CD8-positive, alpha-beta memory T cell (primary cell): ENCODE data around the gene SLC2A5. TPM values are rescaled to one million over a fixed set of nuclear protein-coding genes. Genes with fewer than 3 reads are reported as not detected.
"Not testable (repeated sequence)": the region's sequence is repeated elsewhere in the genome, so short reads cannot be mapped to it uniquely, and the experiment has no call there.

ENCODE experiments used
- CTCF ChIA-PET: fragments of 350-600 bp; sonication (Branson Sonifier 250); formaldehyde crosslinking; loops from one replicate; lab custom pipeline; 2021; ENCODE audit warnings: antibody characterized with exemption; lab: Charles Lee
- POLR2A ChIA-PET: fragments of 350-600 bp; sonication (Branson Sonifier 250); formaldehyde crosslinking; loops from one replicate; lab custom pipeline; 2021; ENCODE audit warnings: antibody characterized with exemption; lab: Charles Lee
- DNase-seq, 5 donors: peaks; one replicate each; pipeline versions ENCODE4 v3.0.0 to v3.0.0-alpha.2; 2020 to 2022; ENCODE audit warnings: mixed read lengths in 1 of 5
- H3K27ac ChIP-seq: one replicate; pipeline ENCODE4 v1.7.0; 2013; ENCODE audit warnings: low read depth, mild to moderate bottlenecking, low read length, moderate library complexity
- H3K27me3 ChIP-seq: 2 replicates; pipeline ENCODE4 v1.7.0; 2013; ENCODE audit warnings: low read length, mild to moderate bottlenecking; ENCODE audit not compliant: insufficient read depth, poor library complexity, severe bottlenecking
- H3K36me3 ChIP-seq: 2 replicates; pipeline ENCODE4 v1.7.0; 2013; ENCODE audit warnings: mild to moderate bottlenecking, low read length, moderate library complexity; ENCODE audit not compliant: insufficient read depth
- H3K4me1 ChIP-seq: 2 replicates; pipeline ENCODE4 v1.7.0; 2013; ENCODE audit warnings: mild to moderate bottlenecking, low read length, moderate library complexity; ENCODE audit not compliant: insufficient read depth
- H3K4me3 ChIP-seq: 2 replicates; pipeline ENCODE4 v1.7.0; 2013; ENCODE audit warnings: mild to moderate bottlenecking, low read length
- H3K9me3 ChIP-seq: 2 replicates; pipeline ENCODE4 v1.7.0; 2013; ENCODE audit warnings: mild to moderate bottlenecking, low read length
- H3K27ac Mint-ChIP-seq, 8 donors: one replicate each; pipeline ENCODE4 v1.8.0; 2020 to 2021; ENCODE audit warnings: mixed read lengths in 8 of 8, mild to moderate bottlenecking in 6 of 8, inconsistent platforms in 3 of 8, moderate library complexity in 3 of 8
- H3K27me3 Mint-ChIP-seq, 2 donors: one replicate each; pipeline ENCODE4 v1.8.0; 2020 to 2021; ENCODE audit warnings: mixed read lengths in 2 of 2, mild to moderate bottlenecking in 1 of 2, moderate library complexity in 1 of 2
- H3K36me3 Mint-ChIP-seq, 3 donors: one replicate each; pipeline ENCODE4 v1.8.0; 2020 to 2021; ENCODE audit warnings: mixed read lengths in 3 of 3, inconsistent platforms in 1 of 3, mild to moderate bottlenecking in 1 of 3
- H3K4me1 Mint-ChIP-seq, 3 donors: one replicate each; pipeline ENCODE4 v1.8.0; 2020 to 2021; ENCODE audit warnings: mixed read lengths in 3 of 3, inconsistent platforms in 1 of 3, mild to moderate bottlenecking in 1 of 3
- H3K4me3 Mint-ChIP-seq, 7 donors: one replicate each; pipeline ENCODE4 v1.8.0; 2020 to 2021; ENCODE audit warnings: mixed read lengths in 7 of 7, mild to moderate bottlenecking in 6 of 7, moderate library complexity in 4 of 7, inconsistent platforms in 2 of 7
- H3K9me3 Mint-ChIP-seq, 5 donors: one replicate each; pipeline ENCODE4 v1.8.0; 2020 to 2022; ENCODE audit warnings: mixed read lengths in 5 of 5, mild to moderate bottlenecking in 3 of 5, moderate library complexity in 2 of 5, inconsistent platforms in 1 of 5
- polyA plus RNA-seq: library from polyadenylated mRNA; unstranded; fragments of 300-500 nt; fragmentation: Illumina TruSeq; gene quantifications from one replicate; pipeline ENCODE4 v1.2.3, GENCODE V29; 2021
- total RNA-seq, 2 experiments: library from RNA; stranded (reverse); gene quantifications; one replicate each; pipeline ENCODE4 v1.2.3, GENCODE V29; 2021

SLC2A5 gene
- total and polyA plus RNA-seq, 3 experiments from 2014 or later = not detected

DNA sequence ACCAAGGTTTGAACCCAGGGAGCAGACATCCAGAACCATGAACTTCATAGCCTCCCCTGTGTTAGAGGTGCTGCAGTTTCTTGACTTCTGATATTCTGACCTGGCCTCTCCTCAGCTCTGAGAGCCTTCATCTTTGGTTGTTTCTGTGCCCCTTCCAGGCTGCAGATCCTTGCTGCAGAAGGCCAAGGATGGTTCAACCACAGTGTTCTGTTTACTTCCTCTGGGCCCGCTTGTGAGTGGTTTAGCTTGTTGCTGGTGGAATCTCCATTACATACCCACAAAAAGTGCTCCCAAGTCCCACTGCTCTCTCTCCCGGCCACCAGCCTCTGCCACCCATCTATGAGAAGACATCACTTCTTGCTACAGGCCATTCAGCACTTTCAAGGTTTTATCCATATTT, 34.2 kb downstream of the SLC2A5 start:
- H3K27ac Mint-ChIP-seq = no peak overlapping the region
- peaks cover 13 to 21% of the 10 kb centered on the region in 2 donors for H3K27me3 Mint-ChIP-seq
- ChIA-PET POLR2A (no interaction called here), CTCF (no interaction called here)
- Histone ChIP-seq H3K4me3 (no peak overlapping the region), H3K36me3 (no peaks in the 10 kb centered on the region), H3K27ac (no peak overlapping the region), H3K27me3 (no peaks in the 10 kb centered on the region), H3K4me1 (no peaks in the 10 kb centered on the region), H3K9me3 (no peaks in the 10 kb centered on the region)
- H3K36me3 Mint-ChIP-seq = peaks cover 0 to 20% (median 2%) of the 10 kb centered on the region in 3 donors
- no peak overlapping the region for H3K4me3 Mint-ChIP-seq
- H3K4me1 Mint-ChIP-seq = no peaks in the 10 kb centered on the region
- DNase-seq = no peak
- peaks cover 10 to 16% (median 14%) of the 10 kb centered on the region in 5 donors for H3K9me3 Mint-ChIP-seq

DNA sequence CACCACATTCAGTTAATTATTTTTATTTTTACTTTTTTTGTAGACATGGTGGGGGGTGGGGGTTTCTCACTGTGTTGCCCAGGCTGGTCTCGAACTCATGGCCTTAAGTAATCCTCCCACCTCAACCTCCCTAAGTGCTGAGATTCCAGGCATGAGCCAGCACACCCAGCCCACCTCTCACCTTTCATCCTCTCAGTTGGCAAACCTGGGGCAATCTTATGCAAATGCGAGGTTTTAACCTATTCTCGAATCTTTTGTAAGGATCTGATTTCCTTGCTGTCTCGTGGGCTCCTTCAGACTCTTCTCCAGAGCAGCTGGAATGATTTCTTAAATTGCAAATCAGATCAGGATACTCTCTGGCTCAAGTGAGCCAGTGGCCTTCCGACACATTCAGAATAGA, 36.1 kb downstream of the SLC2A5 start:
- POLR2A ChIA-PET = no interaction called here
- Histone ChIP-seq H3K36me3 (no peaks in the 10 kb centered on the region), H3K27ac (no peak overlapping the region), H3K4me3 (no peak overlapping the region), H3K9me3 (no peaks in the 10 kb centered on the region), H3K4me1 (no peaks in the 10 kb centered on the region), H3K27me3 (no peaks in the 10 kb centered on the region)
- Mint-ChIP-seq H3K4me3 (no peak overlapping the region), H3K27ac (no peak overlapping the region), H3K9me3 (peaks cover 10 to 16% (median 14%) of the 10 kb centered on the region in 5 donors), H3K27me3 (peaks cover 15 to 24% of the 10 kb centered on the region in 2 donors), H3K4me1 (no peaks in the 10 kb centered on the region), H3K36me3 (peaks cover 0 to 20% (median 2%) of the 10 kb centered on the region in 3 donors)
- no peak for DNase-seq
- CTCF ChIA-PET = no interaction called here

DNA sequence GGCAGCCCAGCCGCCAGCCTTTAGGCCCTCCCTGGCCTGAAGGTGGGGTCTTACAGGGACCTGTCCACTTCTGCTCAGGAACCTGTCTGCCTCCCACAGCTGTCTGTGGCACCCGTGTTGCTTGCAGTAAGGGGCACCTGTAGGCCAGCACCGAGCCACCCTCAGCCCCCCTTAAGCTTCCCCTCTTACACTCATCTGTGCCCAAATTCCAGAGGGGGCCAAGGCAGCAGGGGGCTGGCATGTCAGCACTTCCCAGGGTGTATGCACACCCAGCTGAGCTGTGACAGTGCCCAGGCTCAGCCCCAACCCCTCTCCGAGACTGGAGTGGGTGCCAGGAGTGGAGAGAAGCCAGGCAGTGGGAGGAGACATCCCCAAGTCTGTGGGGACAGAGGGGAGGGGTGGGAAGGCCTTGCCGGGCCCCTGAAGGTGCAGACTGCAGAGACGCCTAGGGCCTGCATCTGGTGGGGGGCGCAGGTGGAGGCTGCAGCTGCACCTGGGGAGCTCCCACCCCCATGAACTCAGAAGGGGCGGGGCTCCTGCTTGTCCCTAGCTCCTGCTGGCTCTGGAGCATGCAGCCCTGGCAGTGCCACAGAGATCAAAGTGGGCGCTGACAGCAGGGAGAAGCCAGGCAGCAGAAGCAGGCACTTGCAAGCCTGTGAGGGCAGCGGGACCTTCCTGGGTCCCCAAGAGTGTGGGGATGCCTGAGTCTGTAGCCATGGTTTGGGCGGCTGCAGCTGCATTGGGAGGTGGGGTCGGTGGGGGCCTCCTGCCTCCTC, 37.8 kb downstream of the SLC2A5 start:
- peaks cover 10 to 16% (median 14%) of the 10 kb centered on the region in 5 donors for H3K9me3 Mint-ChIP-seq
- ChIA-PET POLR2A (no interaction called here), CTCF (interaction anchor here (1.3 kb wide), 1 partner anchor 79 kb away, joined by 3 read pairs; no protein-coding TSS in a partner anchor)
- peaks cover 17 to 24% of the 10 kb centered on the region in 2 donors for H3K27me3 Mint-ChIP-seq
- Histone ChIP-seq H3K9me3 (no peaks in the 10 kb centered on the region), H3K27ac (no peak overlapping the region), H3K27me3 (no peaks in the 10 kb centered on the region), H3K4me3 (no peak overlapping the region), H3K4me1 (no peaks in the 10 kb centered on the region), H3K36me3 (no peaks in the 10 kb centered on the region)
- H3K4me1 Mint-ChIP-seq = no peaks in the 10 kb centered on the region
- H3K36me3 Mint-ChIP-seq = peaks cover 0 to 20% (median 2%) of the 10 kb centered on the region in 3 donors
- DNase-seq = no peak
- no peak overlapping the region for H3K4me3 Mint-ChIP-seq
- H3K27ac Mint-ChIP-seq = no peak overlapping the region

DNA sequence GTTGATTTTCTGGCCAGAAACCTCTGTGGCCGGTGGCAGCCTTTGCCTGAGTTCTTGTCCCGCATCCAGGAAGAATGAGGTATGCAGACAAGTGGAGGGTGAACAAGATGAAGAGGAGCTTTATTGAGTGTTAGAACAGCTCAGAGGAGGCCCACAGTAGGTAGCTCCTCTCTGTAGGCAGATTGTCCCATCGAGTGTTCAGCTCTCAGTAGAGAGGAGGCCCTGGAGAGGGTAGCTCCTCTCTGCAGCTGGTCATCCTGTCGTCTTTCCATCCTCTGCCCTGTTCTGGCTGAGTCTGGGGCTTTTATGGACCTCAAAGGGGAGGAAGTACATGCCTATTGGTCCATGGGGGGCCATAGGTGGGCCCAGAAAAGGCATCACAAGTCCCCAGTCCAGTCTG, 38.4 kb downstream of the SLC2A5 start:
- H3K4me1 ChIP-seq, H3K27ac ChIP-seq, POLR2A ChIA-PET, H3K27ac Mint-ChIP-seq, H3K4me1 Mint-ChIP-seq, H3K27me3 ChIP-seq, H3K36me3 ChIP-seq, DNase-seq, H3K9me3 ChIP-seq, H3K4me3 ChIP-seq, H3K4me3 Mint-ChIP-seq: not testable (repeated sequence)
- Mint-ChIP-seq H3K9me3 (peaks cover 10 to 16% (median 14%) of the 10 kb centered on the region in 5 donors), H3K36me3 (peaks cover 0 to 19% (median 2%) of the 10 kb centered on the region in 3 donors), H3K27me3 (peaks cover 17 to 29% of the 10 kb centered on the region in 2 donors)
- CTCF ChIA-PET = interaction anchor here (1.3 kb wide), 1 partner anchor 79 kb away, joined by 3 read pairs; no protein-coding TSS in a partner anchor

DNA sequence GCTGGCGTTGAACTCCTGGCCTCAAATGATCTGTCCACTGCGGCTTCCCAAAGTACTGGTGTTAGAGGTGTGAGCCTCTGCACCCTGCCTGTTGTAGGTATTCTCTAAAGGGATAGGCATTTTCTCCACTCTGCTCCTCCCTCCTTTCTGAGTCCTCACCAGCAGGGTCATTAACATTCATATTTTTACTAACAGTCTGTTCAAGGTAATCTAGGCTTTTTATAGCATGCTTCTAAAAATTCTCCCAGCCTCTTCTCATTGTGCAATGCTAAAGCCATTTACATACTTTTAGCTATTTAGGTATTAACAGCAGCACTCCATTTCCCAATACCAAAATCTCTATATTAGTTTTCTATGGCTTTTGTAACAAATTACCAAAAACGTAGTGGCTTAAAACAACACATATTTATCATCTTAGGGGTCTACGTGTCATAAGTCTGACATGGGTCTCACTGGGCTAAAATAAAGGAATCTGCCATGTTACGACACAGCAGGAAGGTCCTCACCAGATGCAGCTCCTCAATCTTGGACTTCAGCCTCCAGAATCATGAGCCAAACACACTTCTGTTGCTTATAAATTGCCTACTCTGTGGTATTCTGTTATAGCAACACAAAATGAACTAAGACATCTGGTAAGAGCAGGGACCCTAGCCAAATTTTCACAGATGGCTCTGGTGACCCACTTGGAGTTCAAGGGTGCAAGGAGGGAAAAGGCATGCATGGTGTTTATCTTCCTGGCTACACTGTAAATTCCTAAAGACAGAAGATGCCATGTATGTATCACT, 40.3 kb downstream of the SLC2A5 start:
- H3K36me3 ChIP-seq = no peaks in the 10 kb centered on the region
- peaks cover 11 to 16% of the 10 kb centered on the region in 2 donors for H3K27me3 Mint-ChIP-seq
- POLR2A ChIA-PET = no interaction called here
- H3K36me3 Mint-ChIP-seq = peaks cover 0 to 2% (median 0%) of the 10 kb centered on the region in 3 donors
- DNase-seq = no peak
- H3K4me3 Mint-ChIP-seq = no peak overlapping the region
- no peak overlapping the region for H3K4me3 ChIP-seq
- no peak overlapping the region for H3K27ac Mint-ChIP-seq
- H3K27ac ChIP-seq = no peak overlapping the region
- no peaks in the 10 kb centered on the region for H3K9me3 ChIP-seq
- no peaks in the 10 kb centered on the region for H3K4me1 ChIP-seq
- CTCF ChIA-PET = no interaction called here
- H3K9me3 Mint-ChIP-seq = peaks cover 0 to 7% (median 1%) of the 10 kb centered on the region in 5 donors
- no peaks in the 10 kb centered on the region for H3K4me1 Mint-ChIP-seq
- H3K27me3 ChIP-seq = no peaks in the 10 kb centered on the region

DNA sequence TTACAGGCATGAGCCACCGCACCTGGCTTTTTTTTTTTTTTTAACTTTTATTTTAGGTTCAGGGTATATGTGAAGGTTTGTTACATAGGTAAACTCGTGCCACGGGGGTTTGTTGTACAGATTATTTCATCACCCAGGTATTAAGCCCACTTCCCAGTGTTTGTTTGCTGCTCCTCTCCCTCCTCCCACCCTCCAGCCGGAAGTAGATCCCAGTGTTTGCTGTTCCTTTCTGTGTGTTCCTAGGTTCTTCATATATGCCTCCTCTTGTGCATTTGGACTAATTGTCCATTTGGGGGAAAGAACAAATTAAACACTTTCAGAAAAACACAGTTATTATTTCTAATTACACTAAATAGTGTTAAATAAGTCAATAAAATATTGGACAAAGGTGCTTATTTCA, 42.1 kb downstream of the SLC2A5 start:
- Mint-ChIP-seq H3K27me3 (peaks cover 8 to 11% of the 10 kb centered on the region in 2 donors), H3K27ac (no peak overlapping the region), H3K4me3 (no peak overlapping the region), H3K36me3 (no peaks in the 10 kb centered on the region), H3K4me1 (no peaks in the 10 kb centered on the region), H3K9me3 (peaks cover 0 to under 1% (median 0%) of the 10 kb centered on the region in 5 donors)
- H3K4me1 ChIP-seq = no peaks in the 10 kb centered on the region
- no peak overlapping the region for H3K27ac ChIP-seq
- no peak overlapping the region for H3K4me3 ChIP-seq
- no peaks in the 10 kb centered on the region for H3K36me3 ChIP-seq
- CTCF ChIA-PET = no interaction called here
- no peak for DNase-seq
- H3K9me3 ChIP-seq = no peaks in the 10 kb centered on the region
- POLR2A ChIA-PET = no interaction called here
- no peaks in the 10 kb centered on the region for H3K27me3 ChIP-seq

DNA sequence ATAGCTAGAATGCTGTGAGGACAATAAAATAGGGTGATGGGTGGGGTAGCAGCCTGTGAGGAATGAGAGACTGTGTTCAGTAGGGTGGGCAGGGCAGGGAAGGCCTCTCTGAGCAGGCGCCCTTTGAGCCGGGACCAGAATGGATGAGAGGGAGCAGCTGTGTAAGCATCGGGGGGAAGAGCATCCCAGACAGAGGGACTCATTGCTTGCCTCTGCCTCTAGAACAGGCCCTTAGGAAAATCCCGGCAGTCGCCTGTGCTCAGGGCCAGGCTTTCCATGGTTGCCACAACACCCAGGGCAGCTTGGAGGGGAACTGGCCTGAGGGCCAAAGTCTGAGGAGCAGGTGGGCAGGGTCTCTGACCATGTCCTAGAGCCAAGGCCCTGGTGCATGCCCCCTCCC, 44.0 kb downstream of the SLC2A5 start:
- H3K4me1 Mint-ChIP-seq = no peaks in the 10 kb centered on the region
- H3K4me3 Mint-ChIP-seq = no peak overlapping the region
- no peaks in the 10 kb centered on the region for H3K9me3 ChIP-seq
- CTCF ChIA-PET = no interaction called here
- no peak overlapping the region for H3K27ac ChIP-seq
- POLR2A ChIA-PET = no interaction called here
- H3K4me1 ChIP-seq = no peaks in the 10 kb centered on the region
- no peaks in the 10 kb centered on the region for H3K27me3 ChIP-seq
- no peak overlapping the region for H3K4me3 ChIP-seq
- no peaks in the 10 kb centered on the region for H3K9me3 Mint-ChIP-seq
- no peak overlapping the region for H3K27ac Mint-ChIP-seq
- H3K36me3 Mint-ChIP-seq = no peaks in the 10 kb centered on the region
- DNase-seq = no peak
- H3K36me3 ChIP-seq = no peaks in the 10 kb centered on the region
- H3K27me3 Mint-ChIP-seq = peaks cover 4 to 12% of the 10 kb centered on the region in 2 donors

DNA sequence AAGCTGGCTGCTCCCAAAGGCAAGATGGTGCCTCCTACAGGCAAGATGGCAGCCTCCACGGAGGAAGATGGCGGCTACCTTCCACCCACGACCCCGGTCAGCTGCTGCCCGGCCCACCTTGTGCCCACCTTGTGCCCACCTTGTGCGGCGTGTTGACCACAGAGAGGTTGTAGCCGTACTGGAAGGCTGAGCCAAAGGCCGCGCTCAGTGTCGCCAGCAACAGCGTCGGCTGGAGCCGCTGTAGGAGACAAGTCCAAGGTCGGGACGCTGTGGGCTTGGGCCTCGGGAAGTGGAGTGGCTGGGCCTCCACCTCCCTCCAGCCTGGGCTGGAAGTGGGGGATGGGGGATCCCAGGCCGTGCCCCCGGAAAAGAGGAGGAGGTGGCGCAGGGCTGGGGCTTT, 44.6 kb downstream of the SLC2A5 start:
- Histone ChIP-seq H3K27ac (no peak overlapping the region), H3K27me3 (no peaks in the 10 kb centered on the region), H3K4me3 (no peak overlapping the region), H3K9me3 (no peaks in the 10 kb centered on the region), H3K4me1 (no peaks in the 10 kb centered on the region), H3K36me3 (no peaks in the 10 kb centered on the region)
- Mint-ChIP-seq H3K36me3 (no peaks in the 10 kb centered on the region), H3K9me3 (no peaks in the 10 kb centered on the region), H3K27ac (no peak overlapping the region), H3K4me1 (peaks cover 0 to 1% (median 0%) of the 10 kb centered on the region in 3 donors), H3K4me3 (no peak overlapping the region), H3K27me3 (peaks cover 4 to 12% of the 10 kb centered on the region in 2 donors)
- POLR2A ChIA-PET = no interaction called here
- no peak for DNase-seq
- CTCF ChIA-PET = no interaction called here
